ENCODE results near the gene ACP2.

DNA sequence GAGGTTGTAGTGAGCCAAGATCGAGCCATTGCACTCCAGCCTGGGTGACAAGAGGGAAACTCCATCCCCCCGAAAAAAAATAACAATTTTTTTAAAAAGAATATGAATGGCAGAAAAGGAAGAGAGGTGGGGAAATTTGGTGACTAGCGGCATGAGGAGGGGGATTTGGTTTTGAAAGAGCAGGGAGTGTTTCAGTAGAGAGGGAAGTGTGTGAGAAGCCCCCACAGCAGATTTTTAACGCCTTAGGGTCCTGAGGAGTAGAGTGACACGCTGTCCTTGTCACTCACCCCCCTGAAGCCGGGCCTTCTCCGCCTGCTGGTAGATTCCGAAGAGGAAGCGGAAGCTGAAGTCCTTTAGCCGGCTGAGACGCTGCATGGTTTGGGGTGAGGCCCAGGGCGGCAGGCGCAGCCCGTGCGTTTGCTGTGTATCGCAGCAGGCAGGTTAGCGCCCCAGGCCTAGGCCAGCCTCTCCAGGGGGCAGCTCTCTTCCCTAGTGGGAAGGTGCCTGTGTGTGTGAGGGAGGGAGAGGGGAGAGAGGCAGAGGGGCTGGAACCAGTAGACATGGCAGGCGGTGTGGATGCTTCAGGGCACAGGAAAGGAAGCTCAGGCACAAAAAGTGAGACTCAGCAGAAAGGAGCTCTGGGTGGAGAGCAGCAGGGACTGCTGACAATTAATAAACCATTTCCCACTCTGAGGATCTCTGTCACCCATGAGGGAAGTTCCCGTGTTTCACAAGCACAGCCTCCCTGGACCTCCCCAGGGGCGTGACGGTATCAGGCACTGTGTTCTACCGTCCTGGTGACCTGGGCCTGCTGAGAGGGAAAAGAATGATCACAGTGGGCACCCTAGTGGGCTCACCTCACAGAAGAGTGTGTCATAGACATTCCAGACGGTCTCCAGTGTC lies 3.9 kb downstream of the ACP2 start:
- TF ChIP-seq POLR2A (IDR thresholded peaks at IDR 0.05): no peak
- TF ChIP-seq, protein P1, sequence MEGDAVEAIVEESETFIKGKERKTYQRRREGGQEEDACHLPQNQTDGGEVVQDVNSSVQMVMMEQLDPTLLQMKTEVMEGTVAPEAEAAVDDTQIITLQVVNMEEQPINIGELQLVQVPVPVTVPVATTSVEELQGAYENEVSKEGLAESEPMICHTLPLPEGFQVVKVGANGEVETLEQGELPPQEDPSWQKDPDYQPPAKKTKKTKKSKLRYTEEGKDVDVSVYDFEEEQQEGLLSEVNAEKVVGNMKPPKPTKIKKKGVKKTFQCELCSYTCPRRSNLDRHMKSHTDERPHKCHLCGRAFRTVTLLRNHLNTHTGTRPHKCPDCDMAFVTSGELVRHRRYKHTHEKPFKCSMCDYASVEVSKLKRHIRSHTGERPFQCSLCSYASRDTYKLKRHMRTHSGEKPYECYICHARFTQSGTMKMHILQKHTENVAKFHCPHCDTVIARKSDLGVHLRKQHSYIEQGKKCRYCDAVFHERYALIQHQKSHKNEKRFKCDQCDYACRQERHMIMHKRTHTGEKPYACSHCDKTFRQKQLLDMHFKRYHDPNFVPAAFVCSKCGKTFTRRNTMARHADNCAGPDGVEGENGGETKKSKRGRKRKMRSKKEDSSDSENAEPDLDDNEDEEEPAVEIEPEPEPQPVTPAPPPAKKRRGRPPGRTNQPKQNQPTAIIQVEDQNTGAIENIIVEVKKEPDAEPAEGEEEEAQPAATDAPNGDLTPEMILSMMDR (IDR thresholded peaks at IDR 0.05): no peak
- no peak for TF ChIP-seq POLR2AphosphoS5 (IDR thresholded peaks at IDR 0.05)
